ENCODE measurements around the gene DYRK4.

Gene DYRK4

DNA sequence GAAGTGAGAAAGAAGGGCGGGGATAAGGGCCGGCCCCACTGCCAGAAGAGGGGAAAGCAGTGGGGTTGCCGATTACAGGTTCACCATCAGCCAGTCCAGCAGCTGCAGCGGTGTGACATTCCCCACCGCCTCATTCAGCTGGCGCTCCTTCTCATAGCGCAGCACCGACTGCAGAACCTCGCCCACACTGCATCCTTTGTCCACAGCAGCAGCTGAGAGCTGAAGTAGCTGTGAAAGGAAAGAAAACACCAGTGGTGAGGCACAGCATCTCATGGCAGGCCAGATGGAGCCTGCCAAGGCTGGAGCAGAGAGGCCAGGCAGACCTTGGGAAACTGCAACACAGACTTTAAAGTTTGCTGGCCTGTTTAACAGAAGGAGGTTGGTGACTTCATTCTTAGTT lies 53.7 kb downstream of the DYRK4 start:
- no peak for DNase-seq (ENCODE audit: low read depth in 2 of 3, low spot score in 1 of 3)

DNA sequence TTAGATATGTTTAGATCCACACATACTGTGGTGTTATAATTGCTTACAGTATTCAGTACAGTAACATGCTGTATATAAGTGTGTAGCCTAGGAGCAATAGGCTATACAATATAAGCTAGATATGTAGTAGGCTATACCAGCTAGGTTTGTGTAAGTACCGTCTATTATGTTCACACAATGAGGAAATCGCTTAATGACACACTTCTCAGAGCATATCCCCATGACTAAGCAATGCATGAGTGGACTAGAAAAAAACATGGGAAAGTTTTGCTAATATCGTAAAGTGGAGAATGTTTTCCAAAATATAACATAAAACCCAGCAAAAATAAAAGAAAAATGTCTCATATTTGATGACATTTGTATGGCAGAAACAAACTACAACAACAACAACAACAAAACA lies 59.5 kb downstream of the DYRK4 start:
- no peak for DNase-seq (ENCODE audit: low read depth in 2 of 3, low spot score in 1 of 3)

DNA sequence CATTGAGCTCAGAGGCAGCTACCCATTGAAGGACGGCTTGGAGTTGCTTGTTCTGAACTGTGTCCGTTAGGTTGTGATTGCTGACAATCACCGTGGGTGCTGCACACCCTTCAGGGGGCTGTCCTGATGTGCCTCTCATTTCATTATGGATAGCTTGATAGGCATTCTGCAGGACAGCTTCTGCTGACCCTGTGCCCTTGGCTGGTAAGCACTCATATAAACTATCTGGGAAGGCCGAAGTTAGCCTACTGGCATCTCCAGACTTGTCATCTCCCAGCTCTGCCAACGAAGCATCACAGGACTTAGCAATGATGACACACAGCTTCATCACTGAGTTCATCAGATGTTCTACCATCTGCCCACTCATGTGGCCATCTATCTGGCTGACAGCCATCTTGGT lies 64.5 kb downstream of the DYRK4 start:
- DNase-seq (ENCODE audit: low read depth in 2 of 3, low spot score in 1 of 3) = no peak

DNA sequence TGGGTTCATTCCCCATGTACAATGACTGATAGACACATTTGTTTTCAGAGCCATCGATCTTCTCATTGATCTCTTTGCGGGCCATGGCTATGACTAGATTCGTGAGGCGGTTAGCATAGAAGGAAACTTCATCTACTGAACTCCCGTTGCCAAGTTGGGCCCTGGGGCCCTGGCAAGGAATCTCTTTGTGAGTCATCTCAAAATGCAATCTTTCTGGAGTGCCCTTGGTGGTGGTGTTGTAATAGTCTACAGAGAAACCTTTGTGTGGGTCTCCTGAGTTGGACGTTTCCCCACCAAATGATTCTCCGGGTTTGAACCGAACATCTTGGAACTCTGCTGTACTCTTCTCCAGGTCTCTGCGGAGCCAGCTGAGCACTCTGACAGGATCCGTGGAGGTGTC lies 66.4 kb downstream of the DYRK4 start:
- no peak for DNase-seq (ENCODE audit: low read depth in 2 of 3, low spot score in 1 of 3)

DNA sequence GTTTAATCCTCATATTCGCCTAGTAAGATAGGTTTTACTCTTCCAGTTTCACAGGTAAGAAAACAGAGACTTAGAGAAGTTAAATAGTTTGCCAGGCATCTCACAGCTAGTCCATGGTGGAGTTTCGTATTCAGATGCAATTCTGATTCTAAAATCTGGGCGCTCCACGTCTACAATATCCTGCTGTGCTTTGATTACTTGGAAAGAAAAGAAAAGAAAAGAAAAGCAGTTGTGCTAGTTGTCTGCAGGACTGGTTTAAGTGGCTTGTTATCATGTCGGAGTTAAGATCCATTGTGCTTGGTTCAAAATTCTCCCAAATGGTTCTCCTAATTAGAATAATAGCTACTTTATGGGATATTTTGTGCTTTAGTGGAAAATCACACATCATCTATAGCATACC lies 68.3 kb downstream of the DYRK4 start:
- no peak for DNase-seq (ENCODE audit: low read depth in 2 of 3, low spot score in 1 of 3)

DNA sequence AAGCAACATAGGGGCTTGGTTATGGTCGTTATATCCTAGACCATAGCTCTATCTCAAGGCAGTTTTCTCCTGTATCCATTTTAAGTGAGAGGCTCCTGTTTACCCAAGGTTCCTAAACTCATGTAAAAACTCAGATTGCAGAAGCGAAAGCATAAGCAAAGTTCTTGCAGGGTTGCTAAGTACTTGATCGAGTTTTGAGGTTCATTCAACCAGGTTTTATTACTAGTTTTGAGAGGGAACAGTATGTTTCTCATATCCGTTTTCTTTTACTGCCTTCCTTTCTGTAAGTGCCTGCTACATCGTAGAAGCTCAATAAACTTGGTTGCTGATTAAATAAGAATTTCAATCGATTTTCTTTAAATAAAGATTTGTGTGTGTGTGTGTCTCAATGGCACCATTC lies 81.7 kb downstream of the DYRK4 start:
- no peak for DNase-seq (ENCODE audit: low read depth in 2 of 3, low spot score in 1 of 3)

DNA sequence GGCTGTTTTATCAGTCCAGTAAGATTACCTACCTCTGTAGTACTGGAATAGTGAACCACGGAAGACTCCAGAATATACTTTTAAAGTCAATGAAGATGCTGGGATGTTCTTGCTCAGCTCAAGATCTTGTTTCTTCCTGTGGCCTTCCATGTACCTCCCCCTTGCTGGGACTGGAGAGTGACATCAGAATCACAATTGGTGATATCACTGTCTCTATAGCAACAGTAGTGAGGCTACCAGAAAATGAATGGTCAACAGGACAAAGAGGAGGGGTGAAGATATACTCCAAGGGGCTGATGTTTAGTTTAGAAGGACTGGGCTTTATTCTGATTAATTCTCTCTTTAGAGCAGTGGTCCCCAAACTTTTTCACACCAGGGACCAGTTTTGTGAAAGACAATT lies 83.0 kb downstream of the DYRK4 start:
- DNase-seq (ENCODE audit: low read depth in 2 of 3, low spot score in 1 of 3) = no peak

DNA sequence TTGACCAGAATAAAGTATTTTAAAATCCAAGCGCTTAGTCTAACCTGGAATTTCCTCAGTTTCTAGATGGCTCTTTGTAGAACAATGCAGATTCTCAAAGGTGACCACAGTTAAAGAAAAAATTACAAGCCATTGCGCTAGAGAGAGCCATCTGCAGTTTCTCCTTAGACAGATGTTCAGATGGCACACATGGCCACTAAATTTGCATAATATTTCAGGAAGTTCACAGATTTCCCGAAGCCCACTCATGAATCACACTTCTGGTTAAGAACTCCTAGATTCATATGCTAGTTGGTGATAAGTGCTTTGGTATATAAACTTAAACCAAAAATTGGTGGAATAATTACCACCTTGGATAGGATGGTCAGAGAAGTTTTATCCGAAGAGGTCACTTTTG lies 86.1 kb downstream of the DYRK4 start:
- DNase-seq (ENCODE audit: low read depth in 2 of 3, low spot score in 1 of 3) = no peak

DNA sequence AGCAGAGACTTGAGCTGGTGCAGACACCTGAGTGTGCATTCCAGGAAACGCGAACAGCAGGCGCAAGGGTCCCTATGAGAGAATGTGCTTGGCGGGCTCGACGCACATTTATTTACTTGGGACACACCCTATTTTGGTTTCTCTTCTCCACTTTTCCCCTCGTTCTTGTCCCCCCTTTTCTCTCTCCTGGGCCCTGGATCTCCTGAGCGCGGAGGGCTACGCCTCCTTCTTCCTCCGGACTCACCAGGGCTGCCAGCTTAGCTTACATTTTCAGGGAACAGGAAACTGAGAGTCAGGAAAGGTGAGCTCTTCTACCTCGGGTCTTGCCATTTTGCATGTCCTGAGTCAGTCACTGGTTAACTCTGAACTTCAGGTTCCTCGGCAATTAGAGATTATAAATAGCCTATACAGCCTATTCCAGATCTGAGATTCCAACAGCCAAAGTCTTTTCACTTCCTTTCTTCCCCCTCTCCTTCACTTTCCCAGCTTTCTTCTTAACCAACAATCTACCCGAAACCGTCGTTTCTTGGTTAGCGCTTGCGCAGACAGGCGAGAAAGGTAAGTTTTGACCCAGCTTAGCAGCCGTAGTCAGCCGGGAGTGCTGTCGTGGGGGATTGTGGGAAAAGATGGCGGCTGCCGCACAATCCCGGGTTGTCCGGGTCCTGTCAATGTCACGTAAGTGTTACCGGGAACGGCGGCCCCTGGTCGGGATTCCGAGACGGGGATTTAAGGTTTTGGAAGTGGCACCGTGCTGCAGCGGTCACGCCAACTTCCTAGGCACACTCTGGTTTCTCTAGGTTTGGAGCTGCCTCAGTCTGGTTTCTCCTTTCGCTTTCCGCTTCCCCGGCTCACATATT lies 86.7 kb downstream of the DYRK4 start, which contains the start of the genes AKAP3 and NDUFA9:
Gene AKAP3, minus strand, starts transcription at position 551 of the 857 bp plus-strand sequence. CDS start 10,855 bp downstream, outside the sequence.
Gene NDUFA9, plus strand, starts transcription at position 614 of the 857 bp plus-strand sequence. Its CDS starts 13 bp downstream, at position 627.
- DNase-seq (ENCODE audit: low read depth in 2 of 3, low spot score in 1 of 3) = peak; percentile 63 to 71 (median 70)

DNA sequence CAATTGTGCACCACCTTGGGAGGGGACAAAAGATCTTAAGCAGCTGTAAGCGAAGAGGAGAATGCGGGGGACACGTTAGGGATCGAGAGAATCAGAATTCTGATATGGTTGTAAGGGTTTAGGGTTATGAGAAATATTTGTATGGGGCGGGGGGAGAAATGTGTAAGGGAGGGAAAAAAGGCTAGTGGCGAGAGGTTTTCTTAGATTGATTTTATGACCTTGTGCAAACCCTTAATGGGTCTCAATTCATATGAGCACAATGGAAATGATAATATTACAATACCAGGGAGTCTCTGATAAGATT lies 87.3 kb downstream of the DYRK4 start:
- no peak for DNase-seq (ENCODE audit: low read depth in 2 of 3, low spot score in 1 of 3)

DNA sequence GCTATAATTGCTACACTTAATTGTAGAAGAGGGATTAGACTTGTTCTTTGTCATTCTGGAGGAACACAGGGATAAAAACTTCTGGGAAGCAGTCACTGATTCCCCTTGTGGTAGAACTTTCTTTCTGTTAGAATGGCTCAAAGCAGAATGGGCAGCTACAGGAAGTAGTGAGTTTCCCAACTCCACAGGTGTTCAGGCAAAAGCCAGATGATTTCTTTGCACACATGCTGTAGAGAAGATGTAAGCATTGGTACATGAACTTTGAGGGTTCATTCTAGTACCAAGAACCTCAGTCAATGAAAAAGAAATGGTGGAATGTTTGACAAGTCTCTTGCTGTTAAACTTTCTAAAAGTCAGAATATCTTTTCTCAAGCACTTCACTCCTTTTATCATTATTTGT lies 91.2 kb downstream of the DYRK4 start:
- no peak for DNase-seq (ENCODE audit: low read depth in 2 of 3, low spot score in 1 of 3)

DNA sequence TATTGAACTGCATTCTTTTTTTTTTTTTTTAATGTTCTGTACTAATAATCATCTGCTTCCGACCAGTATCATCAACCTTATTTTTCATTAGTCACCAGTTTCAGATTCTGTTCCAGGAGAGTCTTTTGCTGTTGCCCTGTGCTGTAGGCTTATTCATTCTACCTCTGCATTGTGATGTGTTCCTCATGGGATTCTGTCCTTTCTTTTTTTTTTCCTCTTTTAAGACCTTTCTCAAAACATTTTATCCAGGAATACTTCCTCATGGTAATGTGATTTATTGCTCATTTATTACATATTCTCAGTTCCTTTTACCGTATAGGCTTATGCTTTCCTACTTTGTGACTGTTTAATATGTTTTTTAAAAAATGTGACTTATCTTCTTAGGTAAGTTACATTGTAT lies 91.7 kb downstream of the DYRK4 start:
- no peak for DNase-seq (ENCODE audit: low read depth in 2 of 3, low spot score in 1 of 3)
